ENCODE results near the gene CSH2. TPM values are rescaled to one million over a fixed set of nuclear protein-coding genes. Genes with fewer than 3 reads are reported as not detected.
"Not testable (repeated sequence)": the region's sequence is repeated elsewhere in the genome, so short reads cannot be mapped to it uniquely, and the experiment has no call there.

Gene CSH2
- total RNA-seq (2016; rRNA removed; fragmentation: Illumina TruSeq; extraction: Trizol), result not detected in 2 replicates
- total RNA-seq (2016; cell fraction: cytosol; rRNA removed; fragmentation: Illumina TruSeq; extraction: Trizol; ENCODE audit: low read depth), result not detected in 2 replicates
- not detected in 2 replicates for total RNA-seq (2016; cell fraction: insoluble cytoplasmic fraction; rRNA removed; fragmentation: Illumina TruSeq; extraction: Trizol)
- total RNA-seq (2016; cell fraction: membrane; rRNA removed; fragmentation: Illumina TruSeq; extraction: Trizol), result not detected in 2 replicates
- total RNA-seq (2016; cell fraction: nucleus; rRNA removed; fragmentation: Illumina TruSeq; extraction: Trizol), result not detected in 2 replicates
- not detected in 2 replicates for polyA plus RNA-seq (2011; rRNA removed)
- polyA plus RNA-seq (2011; cell fraction: cytosol; rRNA removed), result not detected in 2 replicates
- polyA plus RNA-seq (2011; cell fraction: nucleus; rRNA removed), result not detected in 2 replicates
- polyA plus RNA-seq (2012), result not detected in 2 replicates
- not detected in 2 replicates for polyA plus RNA-seq (2016; cell fraction: cytosol; fragmentation: Illumina TruSeq; extraction: Trizol; ENCODE audit: low read depth)
- not detected in 2 replicates for polyA plus RNA-seq (2016; cell fraction: insoluble cytoplasmic fraction; fragmentation: Illumina TruSeq; extraction: Trizol; ENCODE audit: low read depth)
- polyA plus RNA-seq (2016; cell fraction: membrane; fragmentation: Illumina TruSeq; extraction: Trizol; ENCODE audit: low read depth), result not detected in 2 replicates
- not detected in 2 replicates for polyA plus RNA-seq (2016; cell fraction: nucleus; fragmentation: Illumina TruSeq; extraction: Trizol; ENCODE audit: insufficient read depth, low read depth)
- not detected in 2 replicates for polyA minus RNA-seq (2011; rRNA and poly(A)+ RNA removed; ENCODE audit: low replicate concordance)
- not detected in 2 replicates for polyA minus RNA-seq (2011; cell fraction: cytosol; rRNA and poly(A)+ RNA removed)
- polyA minus RNA-seq (2011; cell fraction: nucleus; rRNA and poly(A)+ RNA removed), result not detected in 2 replicates
- Bru-seq, nascent RNA, result not detected
- BruChase-seq, experiment 1, labeled RNA remaining after a 6-hour chase, result not detected
- BruChase-seq, experiment 2, labeled RNA remaining after a 2-hour chase, result not detected
- long read RNA-seq, experiment 1, result 0 reads
- long read RNA-seq, experiment 2, result 0 reads

GRCh38 chr17:63873577-63873976 is at the start of gene CSH2:
Gene CSH2 (minus strand): TSS chr17:63873677. CDS start chr17:63873614, 63 bp downstream.
- DNase-seq (ENCODE audit: low spot score); H3K4me3 ChIP-seq (replicated peaks in 1 of 3; ENCODE audit: insufficient read depth in 1 of 3, low read depth in 2 of 3, low read length in 3 of 3); POLR2A ChIA-PET; H3K4me2 ChIP-seq (ENCODE audit: low read depth, low read length); H3K27ac ChIP-seq (ENCODE audit: extremely low read length, insufficient read depth, low read length); H3K36me3 ChIP-seq (replicated peaks in 1 of 2; ENCODE audit: control insufficient read depth in 1 of 2, insufficient read depth in 2 of 2, low read length in 2 of 2); H2AFZ ChIP-seq (ENCODE audit: low read length); H3K79me2 ChIP-seq (ENCODE audit: insufficient read depth, low read length); H4K20me1 ChIP-seq (ENCODE audit: insufficient read depth, low read length); CTCF ChIA-PET (ENCODE audit: low intra/inter-chr PET ratio, low total read pairs); H3K4me1 ChIP-seq (ENCODE audit: insufficient read depth, low read length); ATAC-seq; intact Hi-C loops (cut with micrococcal nuclease; ENCODE audit: unreplicated experiment); in situ Hi-C loops (cut with HindIII; ENCODE audit: extremely low pct_ligation_motif_present, low pct_unique_long_range_greater_than_20kb); H3K9me3 ChIP-seq (ENCODE audit: low read length); BruUV-seq (replicated peaks); H3K9ac ChIP-seq (ENCODE audit: insufficient read depth, low read depth, low read length); FAIRE-seq; H3K27me3 ChIP-seq (ENCODE audit: control insufficient read depth in 1 of 2, insufficient read depth in 2 of 2, low read length in 2 of 2): not testable (repeated sequence)
- 48% methylated on average over 3 of the region's 7 CpGs for WGBS (ENCODE audit: low lambda C conversion rate)

GRCh38 chr17:63922402-63922801 is 48.9 kb upstream of the CSH2 start:
- CTCF ChIA-PET (ENCODE audit: low intra/inter-chr PET ratio, low total read pairs); H3K9ac ChIP-seq (ENCODE audit: insufficient read depth, low read depth, low read length); H3K4me3 ChIP-seq (replicated peaks in 1 of 3; ENCODE audit: insufficient read depth in 1 of 3, low read depth in 2 of 3, low read length in 3 of 3); BruUV-seq (replicated peaks); intact Hi-C loops (cut with micrococcal nuclease; ENCODE audit: unreplicated experiment); H3K9me3 ChIP-seq (ENCODE audit: low read length); H2AFZ ChIP-seq (ENCODE audit: low read length); ATAC-seq; POLR2A ChIA-PET; FAIRE-seq; H4K20me1 ChIP-seq (ENCODE audit: insufficient read depth, low read length); H3K27ac ChIP-seq (ENCODE audit: extremely low read length, insufficient read depth, low read length); H3K36me3 ChIP-seq (replicated peaks in 1 of 2; ENCODE audit: control insufficient read depth in 1 of 2, insufficient read depth in 2 of 2, low read length in 2 of 2); H3K79me2 ChIP-seq (ENCODE audit: insufficient read depth, low read length); DNase-seq (ENCODE audit: low spot score); H3K4me2 ChIP-seq (ENCODE audit: low read depth, low read length): not testable (repeated sequence)
- peaks cover 16% of the 10 kb centered on the region for H3K4me1 ChIP-seq (ENCODE audit: insufficient read depth, low read length)
- in situ Hi-C loops (cut with HindIII; ENCODE audit: extremely low pct_ligation_motif_present, low pct_unique_long_range_greater_than_20kb), result loop anchor here (10.0 kb wide), 1 partner anchor 212 kb away; the partner anchor contains the start of gene ERN1
- peaks cover 0 to 23% of the 10 kb centered on the region in 2 experiments; a peak in 4 of 5 replicates for H3K27me3 ChIP-seq (ENCODE audit: control insufficient read depth in 1 of 2, insufficient read depth in 2 of 2, low read length in 2 of 2)
- 14% methylated on average over 9 of the region's 9 CpGs for WGBS (ENCODE audit: low lambda C conversion rate)

GRCh38 chr17:63920779-63921178 is 47.3 kb upstream of the CSH2 start:
- H3K4me3 ChIP-seq (replicated peaks in 1 of 3; ENCODE audit: insufficient read depth in 1 of 3, low read depth in 2 of 3, low read length in 3 of 3); POLR2A ChIA-PET; H4K20me1 ChIP-seq (ENCODE audit: insufficient read depth, low read length); FAIRE-seq; H3K27ac ChIP-seq (ENCODE audit: extremely low read length, insufficient read depth, low read length); ATAC-seq; H3K9ac ChIP-seq (ENCODE audit: insufficient read depth, low read depth, low read length); BruUV-seq (replicated peaks); H2AFZ ChIP-seq (ENCODE audit: low read length); H3K79me2 ChIP-seq (ENCODE audit: insufficient read depth, low read length); H3K9me3 ChIP-seq (ENCODE audit: low read length); H3K4me2 ChIP-seq (ENCODE audit: low read depth, low read length); H3K36me3 ChIP-seq (replicated peaks in 1 of 2; ENCODE audit: control insufficient read depth in 1 of 2, insufficient read depth in 2 of 2, low read length in 2 of 2); DNase-seq (ENCODE audit: low spot score); intact Hi-C loops (cut with micrococcal nuclease; ENCODE audit: unreplicated experiment): not testable (repeated sequence)
- in situ Hi-C loops (cut with HindIII; ENCODE audit: extremely low pct_ligation_motif_present, low pct_unique_long_range_greater_than_20kb), result loop anchor here (10.0 kb wide), 1 partner anchor 214 kb away; the partner anchor contains the start of gene ERN1
- 33% methylated on average over 5 of the region's 5 CpGs for WGBS (ENCODE audit: low lambda C conversion rate)
- CTCF ChIA-PET (ENCODE audit: low intra/inter-chr PET ratio, low total read pairs), result interaction anchor here (2.1 to 2.6 kb wide), 2 partner anchors 30 to 70 kb away, joined by 16 to 27 read pairs; no protein-coding TSS in a partner anchor
- peaks cover 0 to 26% of the 10 kb centered on the region in 2 experiments; a peak in 4 of 5 replicates for H3K27me3 ChIP-seq (ENCODE audit: control insufficient read depth in 1 of 2, insufficient read depth in 2 of 2, low read length in 2 of 2)
- peaks cover 16% of the 10 kb centered on the region for H3K4me1 ChIP-seq (ENCODE audit: insufficient read depth, low read length)
